ENCODE data around the gene NFASC.

NFASC gene

DNA sequence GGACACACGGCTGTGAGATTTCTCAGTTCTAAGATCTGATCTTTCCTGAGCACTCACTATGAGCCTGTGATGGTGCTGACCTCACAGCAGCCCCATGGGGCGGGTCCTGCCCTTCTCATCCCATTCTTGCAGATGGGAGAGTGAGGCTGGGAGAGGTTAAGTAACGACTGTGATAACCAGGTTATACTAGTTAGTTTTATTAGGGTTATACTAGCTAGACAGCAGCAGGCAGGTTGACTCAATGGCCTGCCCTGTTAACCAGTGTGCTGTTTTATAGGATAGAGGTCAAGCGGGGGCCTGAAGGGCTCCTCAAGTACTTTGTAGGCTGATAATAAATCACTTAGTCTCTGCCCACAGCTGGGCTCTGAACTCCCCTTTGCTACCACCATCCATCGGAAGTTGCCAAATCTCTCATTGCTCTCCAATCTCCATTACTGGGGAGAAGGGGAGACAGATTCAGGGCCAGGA, 177.1 kb downstream of the NFASC start:
- no peak for DNase-seq

DNA sequence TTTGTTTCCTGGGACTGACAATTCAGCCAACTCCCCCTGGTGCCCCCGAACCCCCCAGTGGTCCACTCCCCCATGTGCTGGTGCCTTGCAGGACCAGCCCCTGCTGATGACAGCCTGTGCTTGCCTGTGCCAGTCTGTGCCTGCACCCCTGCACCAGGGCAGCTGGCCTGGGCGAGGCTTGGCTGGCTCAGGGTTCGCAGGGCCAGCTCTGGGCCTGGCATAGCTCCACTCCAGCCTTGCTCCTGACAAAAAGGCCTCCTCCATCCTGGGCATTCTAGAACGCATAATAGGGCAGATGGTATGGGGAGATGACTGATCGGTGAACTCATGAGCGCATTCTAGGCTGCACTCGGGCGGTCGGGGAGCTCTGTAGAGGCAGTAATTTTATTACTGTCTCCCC, 177.7 kb downstream of the NFASC start:
- DNase-seq = no peak

DNA sequence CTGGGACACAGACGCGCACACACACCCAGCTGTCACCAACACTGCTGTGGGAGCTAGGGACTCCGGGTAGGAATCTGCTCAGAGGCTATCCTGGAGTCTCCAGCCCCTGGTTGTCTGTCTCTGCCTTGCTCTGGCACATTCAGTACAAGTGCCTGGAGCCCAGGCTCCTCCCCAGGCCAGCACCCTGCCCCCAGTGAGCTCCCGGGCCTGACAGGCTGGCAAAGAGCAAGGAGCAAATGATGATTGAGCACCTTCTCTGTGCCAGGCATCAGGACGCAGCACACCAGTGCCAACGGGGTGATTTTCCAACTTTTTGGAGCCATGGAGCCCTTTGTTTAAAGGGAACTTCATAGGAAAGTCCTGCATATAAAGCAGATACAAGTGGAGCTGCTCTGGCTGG, 178.8 kb downstream of the NFASC start:
- no peak for DNase-seq

DNA sequence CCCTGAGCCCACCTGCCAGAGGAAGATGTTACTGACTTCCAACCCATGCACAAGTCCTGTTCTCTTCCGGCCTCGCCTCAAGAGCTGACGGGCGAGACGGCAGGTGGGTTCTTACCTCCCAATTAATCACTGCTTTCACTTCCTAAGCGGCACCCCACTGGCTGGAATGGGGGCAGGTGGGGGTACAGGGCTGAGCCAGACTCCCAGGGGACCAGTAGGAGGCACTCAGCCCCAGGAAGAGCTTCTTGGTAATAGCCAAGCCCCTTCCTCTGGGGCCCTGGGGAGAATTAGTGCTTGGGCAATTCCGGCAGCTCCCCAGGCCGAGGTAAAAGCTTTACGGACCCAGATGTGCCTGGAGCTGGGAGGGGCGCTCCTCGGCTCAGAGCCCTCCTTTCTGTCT, 182.0 kb downstream of the NFASC start:
- no peak for DNase-seq

DNA sequence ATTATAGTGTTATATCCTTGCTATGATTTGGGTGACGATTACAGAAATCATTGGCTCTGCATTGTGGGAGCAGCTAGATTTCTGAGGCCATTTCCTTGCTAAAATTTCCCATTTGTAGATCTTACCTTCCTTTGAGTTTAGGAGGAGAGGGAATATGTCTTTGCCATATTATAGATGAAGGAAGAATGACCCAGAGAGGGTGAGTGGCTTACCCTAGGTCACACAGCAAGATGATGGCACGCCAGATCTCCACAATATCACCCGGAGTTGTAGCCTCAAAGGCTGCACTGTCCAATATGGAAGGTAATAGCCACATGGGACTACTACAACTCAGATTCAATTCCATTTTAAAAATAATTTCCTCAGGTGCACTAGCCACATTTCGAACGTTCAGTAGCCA, 182.6 kb downstream of the NFASC start:
- DNase-seq = no peak

DNA sequence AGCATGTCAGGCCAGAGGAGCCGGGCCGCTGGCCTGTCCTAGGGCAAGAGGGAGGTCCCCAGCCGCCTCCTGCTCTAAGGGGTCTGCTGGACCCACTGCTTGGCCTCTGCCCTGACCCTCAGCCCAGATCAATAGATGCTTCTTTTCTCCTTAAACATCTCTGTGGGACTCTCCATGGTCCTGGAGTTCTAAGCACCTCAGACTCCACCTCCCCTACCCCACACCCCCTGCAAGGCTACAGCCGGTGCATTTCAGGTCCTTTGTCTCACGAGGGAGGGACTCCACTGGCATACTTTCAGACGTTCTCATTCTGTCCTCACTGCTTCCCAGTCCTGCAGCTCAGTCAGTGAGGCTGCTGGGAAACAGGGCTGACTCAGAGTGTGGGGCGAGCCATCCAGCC, 183.4 kb downstream of the NFASC start:
- DNase-seq = no peak

DNA sequence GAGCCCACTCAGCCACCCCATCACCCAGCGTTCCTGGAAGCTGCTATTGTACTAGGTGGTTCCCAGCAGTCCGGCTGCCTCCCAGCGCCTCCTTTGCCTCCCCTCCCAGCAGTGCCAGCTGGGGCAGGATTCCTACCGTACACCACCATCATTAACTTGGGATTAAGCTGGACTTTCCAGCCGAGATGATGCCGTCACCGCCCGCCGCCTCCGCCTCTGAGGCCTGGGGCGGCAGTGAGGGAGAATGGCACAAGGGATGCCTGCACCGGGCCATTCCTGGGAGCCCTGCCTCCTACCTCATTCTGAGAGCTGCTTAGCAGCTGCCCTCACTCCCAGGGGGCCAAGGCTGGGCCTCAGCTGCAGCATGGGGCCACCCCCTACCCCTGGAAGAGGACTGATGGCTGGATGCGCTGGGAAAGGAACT, 185.5 kb downstream of the NFASC start:
- DNase-seq = no peak

DNA sequence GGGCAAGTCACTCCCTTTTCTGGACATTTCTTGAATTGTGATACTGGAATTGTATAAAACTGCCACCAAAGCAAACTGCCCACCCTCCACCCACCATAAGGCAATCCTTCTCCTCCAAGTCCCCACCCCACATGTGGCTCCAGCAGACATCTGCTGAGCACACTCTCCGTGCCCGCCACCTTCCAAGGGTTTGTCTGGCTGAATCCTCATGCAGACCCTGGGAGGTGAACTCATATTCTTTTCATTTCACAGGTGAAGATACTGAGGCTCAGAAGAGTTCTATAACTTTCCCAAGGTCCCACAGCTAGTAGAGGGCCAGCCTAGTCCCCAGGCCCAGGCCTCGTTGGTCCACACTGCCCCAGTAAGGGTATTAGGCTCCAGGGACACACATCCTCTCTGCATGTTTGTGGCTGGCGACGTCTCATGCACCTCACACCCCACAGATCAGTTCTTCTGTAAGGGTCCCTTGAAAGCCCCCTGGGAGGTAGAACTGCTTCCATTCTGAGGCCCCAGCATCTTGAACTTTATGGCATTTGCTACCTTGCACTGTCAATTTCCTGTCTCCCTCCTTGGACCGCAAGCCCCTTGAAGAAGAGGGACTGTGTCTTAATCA, 186.4 kb downstream of the NFASC start:
- DNase-seq = no peak

DNA sequence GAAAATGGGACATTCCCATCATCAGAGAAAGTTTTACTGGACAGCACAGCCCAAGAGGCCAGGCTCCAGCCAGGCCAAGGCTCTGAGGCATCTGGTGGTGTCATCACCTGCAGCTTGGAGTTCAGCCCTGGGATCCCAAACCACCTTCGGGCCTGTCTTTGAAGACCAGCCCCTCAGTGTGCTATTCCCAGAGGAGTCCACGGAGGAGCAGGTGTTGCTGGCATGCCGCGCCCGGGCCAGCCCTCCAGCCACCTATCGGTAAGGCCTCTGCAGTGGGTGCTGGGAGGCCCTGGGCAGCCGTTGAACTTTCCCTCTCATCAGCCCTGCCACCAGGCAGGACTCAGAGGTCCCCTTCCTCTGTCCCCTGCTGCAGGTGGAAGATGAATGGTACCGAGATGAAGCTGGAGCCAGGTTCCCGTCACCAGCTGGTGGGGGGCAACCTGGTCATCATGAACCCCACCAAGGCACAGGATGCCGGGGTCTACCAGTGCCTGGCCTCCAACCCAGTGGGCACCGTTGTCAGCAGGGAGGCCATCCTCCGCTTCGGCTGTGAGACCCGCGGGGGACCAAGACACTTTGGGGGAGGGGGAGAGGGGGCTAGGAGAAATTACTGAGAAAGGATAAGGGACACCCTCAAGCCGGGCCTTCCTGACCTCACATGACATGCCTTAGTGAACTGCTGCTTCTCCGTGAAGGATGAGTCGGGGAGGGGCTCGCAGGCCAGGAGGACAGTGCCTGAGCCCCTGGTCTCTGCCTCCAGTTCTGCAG, 187.3 kb downstream of the NFASC start:
- DNase-seq = no peak

DNA sequence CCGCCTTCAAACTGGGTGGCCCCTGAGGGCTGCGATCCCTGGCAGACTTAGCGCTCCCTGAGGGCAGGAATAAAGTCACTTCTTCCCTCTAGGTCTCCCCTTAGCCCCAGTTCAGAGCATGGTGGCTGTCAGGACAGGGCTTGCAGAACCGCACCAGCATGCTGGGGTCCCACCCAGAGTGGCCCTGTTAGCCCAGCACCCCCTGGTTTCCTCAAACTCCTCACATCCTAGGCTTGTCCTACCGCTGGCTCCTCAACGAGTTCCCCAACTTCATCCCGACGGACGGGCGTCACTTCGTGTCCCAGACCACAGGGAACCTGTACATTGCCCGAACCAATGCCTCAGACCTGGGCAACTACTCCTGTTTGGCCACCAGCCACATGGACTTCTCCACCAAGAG, 188.2 kb downstream of the NFASC start:
- no peak for DNase-seq

DNA sequence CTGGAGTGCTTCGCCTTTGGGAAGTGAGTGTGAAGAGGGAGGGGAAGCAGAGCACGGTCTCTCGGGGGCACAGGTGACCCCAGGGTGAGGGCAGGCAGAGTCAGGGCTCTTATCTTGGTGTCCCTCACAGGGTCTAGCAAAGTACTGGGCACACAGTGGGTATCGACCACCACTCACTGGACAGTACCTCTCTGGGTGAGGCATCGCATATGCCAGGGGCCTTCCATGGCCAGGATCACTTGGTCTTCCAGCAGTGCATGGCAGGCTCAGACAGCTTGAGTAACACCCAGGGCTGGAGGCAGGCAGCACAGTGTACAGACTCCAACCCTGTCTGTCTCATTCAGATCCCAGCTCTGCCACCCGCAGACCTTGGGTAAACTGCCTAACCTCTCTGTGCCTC, 189.0 kb downstream of the NFASC start:
- DNase-seq = no peak

DNA sequence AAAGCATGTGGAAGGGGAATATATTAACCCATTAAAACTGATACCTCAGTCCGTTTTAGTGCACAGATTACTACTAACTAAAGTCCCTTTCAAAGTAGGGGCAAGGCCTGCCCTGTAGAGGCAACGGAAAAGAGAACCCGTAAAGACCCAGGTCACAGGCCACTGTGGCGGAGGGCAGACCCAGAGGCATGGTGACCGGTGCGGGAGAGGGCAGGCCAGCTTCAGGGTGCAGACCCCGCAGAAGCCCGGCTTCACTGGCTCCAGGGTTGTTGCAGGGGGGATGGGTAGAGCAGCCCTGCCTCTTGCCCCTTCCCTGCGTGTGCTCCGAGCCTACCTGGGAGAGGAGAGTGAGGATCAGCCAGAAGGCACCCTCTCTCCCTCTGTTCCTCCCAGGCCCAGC, 190.1 kb downstream of the NFASC start:
- DNase-seq = no peak

DNA sequence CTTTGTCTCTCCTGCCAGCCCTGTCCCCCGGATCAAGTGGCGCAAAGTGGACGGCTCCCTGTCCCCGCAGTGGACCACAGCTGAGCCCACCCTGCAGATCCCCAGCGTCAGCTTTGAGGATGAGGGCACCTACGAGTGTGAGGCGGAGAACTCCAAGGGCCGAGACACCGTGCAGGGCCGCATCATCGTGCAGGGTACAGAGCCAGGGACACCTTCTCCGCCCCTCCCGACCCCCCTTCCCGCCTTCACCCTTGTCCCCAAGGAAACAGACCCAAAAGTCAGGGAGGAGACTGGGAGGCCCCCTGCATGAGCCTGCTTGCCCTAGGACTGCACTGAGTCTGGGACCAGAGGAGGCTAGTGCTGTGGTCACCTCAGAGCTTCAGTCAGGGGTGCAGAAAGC, 190.6 kb downstream of the NFASC start:
- DNase-seq = no peak

DNA sequence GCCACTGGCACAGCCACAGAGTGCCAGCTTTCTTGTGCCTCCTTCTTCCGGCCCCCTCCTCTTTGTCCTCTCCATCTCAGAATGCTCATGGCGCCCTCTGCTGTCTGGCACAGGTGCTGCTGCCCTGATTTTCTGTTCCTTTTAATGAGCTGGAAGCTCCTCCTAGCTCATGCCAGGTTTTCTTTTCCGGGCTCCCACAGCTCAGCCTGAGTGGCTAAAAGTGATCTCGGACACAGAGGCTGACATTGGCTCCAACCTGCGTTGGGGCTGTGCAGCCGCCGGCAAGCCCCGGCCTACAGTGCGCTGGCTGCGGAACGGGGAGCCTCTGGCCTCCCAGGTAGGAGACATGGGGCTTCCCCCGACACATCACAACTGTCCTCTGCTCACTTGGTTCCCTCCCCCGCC, 191.0 kb downstream of the NFASC start:
- DNase-seq = peak; percentile 16

DNA sequence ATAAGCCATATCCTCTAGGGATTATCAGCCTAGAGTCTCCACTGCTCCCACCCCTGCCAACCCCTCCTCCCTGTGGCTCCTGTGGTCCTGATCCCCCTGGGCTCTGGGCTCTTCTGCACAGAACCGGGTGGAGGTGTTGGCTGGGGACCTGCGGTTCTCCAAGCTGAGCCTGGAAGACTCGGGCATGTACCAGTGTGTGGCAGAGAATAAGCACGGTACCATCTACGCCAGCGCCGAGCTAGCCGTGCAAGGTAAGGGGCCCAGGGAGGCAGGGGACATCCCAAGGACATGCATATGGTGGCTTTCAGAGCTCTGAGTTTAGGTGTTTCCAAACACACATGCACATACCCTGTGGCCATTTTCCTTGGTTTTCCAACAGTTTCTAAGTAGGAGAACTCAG, 191.7 kb downstream of the NFASC start:
- no peak for DNase-seq

DNA sequence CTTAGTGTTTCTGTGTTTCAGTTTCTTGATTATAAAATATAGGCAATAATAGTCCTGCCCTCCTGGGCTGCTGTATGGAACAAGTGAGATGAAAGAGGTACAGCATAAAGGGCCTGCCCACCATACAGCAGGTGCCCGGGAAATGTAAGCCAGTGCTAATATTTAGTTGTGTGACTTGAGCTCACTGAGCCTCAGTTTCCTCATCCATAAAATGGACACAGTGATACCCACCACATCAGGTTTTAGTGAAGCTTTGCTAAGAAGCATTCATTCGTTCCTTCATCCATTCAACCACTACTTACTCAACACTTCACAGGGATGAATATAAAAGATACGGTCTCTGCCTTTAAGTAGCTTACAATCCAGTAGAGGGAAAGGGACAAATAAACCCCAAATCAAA, 192.2 kb downstream of the NFASC start:
- DNase-seq = no peak

DNA sequence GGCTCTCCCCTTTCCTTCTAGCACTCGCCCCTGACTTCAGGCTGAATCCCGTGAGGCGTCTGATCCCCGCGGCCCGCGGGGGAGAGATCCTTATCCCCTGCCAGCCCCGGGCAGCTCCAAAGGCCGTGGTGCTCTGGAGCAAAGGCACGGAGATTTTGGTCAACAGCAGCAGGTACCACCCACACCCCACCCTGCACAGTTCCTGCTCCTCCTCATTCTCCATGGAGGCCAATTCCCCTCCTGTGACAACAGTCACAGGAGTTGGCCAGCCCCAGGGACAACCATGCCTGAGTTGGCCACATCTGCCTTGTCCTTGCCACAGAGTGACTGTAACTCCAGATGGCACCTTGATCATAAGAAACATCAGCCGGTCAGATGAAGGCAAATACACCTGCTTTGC, 193.6 kb downstream of the NFASC start:
- no peak for DNase-seq

DNA sequence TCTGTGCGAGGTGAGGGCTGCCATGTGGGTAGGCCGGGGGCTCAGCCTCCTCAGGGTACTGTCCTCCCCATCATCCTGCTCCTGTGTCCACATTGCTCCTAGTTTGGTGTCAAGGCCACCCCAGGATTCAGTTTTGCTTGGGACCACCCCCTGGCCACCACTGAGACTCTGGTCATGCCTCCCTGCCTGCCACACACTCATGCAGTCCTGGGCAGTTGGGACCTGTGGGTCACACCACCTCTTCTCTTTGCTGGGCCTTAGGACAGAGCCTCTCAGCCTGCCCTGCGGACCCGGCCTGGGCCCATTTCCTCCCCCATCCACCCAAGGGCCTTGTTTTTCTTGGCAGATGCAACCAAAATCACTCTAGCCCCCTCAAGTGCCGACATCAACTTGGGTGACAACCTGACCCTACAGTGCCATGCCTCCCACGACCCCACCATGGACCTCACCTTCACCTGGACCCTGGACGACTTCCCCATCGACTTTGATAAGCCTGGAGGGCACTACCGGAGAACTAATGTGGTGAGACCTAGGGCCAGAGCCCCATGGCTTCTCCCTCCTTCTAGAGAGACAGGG, 194.2 kb downstream of the NFASC start:
- no peak for DNase-seq

DNA sequence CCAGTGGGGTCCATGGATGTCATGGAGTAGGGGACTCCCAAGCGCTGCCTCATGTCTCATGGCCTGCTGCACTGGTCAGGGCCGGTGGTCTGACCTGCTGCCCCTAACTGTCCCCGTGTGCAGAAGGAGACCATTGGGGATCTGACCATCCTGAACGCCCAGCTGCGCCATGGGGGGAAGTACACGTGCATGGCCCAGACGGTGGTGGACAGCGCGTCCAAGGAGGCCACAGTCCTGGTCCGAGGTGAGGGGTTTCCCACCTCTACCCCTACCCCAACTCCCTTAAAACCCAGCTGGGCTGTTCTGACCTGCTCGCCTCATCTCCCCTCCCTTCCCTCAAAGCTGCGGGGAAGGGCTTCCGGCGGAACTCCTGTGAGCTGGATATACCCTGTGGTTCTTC, 195.0 kb downstream of the NFASC start:
- no peak for DNase-seq

DNA sequence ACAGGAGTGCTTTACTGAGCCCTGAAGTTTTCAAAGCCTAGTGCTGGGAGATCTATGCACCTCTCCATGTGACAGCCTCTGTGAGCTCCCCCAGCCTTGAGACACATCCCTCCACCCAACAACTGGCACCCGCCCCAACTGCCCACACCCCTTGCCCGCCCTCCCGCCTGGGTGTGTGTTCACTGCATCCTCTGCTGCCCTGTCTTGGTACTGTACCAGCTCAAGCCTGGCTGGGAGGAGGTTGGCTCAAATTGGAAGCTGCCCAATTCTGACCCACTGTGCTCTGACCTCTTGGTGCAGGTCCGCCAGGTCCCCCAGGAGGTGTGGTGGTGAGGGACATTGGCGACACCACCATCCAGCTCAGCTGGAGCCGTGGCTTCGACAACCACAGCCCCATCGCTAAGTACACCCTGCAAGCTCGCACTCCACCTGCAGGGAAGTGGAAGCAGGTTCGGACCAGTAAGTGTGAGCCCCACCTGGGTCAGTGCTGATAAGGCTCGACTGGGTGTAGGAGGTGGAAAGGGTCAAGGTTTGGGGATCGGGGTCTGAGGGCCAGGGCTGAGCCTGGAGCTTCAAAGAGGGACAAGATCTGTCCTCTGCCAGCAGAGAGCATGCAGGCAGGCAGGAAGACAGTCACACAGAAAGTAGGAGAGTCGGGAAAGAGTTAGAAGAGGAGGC, 195.6 kb downstream of the NFASC start:
- DNase-seq = no peak

DNA sequence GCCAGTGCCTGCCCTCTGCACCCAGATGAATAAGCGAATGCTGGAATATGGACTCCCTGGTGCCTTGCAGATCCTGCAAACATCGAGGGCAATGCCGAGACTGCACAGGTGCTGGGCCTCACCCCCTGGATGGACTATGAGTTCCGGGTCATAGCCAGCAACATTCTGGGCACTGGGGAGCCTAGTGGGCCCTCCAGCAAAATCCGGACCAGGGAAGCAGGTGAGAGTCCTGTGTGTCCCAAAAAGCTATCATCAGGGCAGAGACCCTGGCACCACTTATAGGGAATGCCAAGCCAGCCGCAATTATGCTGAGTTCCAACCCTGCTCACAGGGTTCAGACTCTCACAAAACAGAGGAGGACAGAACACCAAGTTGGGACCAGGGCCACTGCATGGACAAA, 196.4 kb downstream of the NFASC start:
- no peak for DNase-seq

DNA sequence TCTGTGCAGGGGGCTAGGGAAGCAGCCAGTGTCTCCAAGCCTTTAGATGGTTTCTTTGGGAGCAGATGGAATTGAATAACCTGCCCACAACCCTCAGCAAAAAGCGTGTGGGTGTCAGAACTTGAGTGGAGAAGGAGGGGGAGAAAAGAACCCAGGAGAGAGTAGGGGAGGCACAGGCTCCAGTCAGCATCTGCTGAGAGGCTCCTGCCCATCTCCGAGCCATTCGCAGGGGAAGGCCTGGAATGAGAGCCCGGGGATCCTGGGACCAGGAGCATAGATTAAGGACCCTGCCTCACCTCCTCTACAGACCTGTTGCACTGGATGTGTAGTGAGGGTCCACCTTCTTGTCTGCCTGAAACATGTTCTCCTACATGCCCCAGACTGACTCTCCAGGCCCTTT, 197.3 kb downstream of the NFASC start:
- DNase-seq = no peak

DNA sequence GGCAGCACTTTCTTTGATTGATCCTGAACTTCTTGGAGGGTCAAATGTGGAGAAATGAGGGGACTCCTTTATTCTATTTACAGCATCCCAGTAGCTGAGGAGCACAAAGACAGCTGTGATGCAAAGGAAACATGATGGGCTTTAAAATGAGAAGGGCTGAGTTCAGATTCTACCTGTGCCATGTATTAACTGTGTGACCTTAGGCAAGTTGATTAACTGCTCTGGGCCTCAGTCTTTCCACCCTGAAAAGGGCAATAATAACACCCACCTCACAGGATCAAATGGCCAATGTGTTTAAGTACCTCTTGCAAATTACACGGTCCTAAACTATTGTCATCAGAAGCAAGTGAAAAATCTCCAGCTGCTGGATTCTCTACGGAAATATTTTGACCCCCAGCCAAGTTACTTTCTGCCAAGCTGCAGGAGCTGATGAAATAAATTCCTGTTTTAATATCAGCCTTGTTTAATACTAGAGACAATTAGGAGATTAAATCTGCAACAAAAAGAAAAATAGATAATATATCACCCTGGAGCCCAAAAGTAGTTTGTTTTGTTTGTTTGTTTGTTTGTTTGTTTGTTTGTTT, 197.9 kb downstream of the NFASC start:
- no peak for DNase-seq
